ENCODE measurements around the gene UBE2V1. TPM values are rescaled to one million over a fixed set of nuclear protein-coding genes. Genes with fewer than 3 reads are reported as not detected.

Gene UBE2V1
- total RNA-seq, 2 experiments from 2014 or later = 115 to 140 TPM

- Mint-ChIP-seq H3K27me3 (no peaks in the 10 kb centered on the region), H3K27ac (no peak overlapping the region), H3K4me3 (no peak overlapping the region), H3K36me3 (ENCODE audit: low read depth) (peaks cover 20% of the 10 kb centered on the region), H3K4me1 (ENCODE audit: low read depth) (peaks cover 6% of the 10 kb centered on the region), H3K9me3 (no peaks in the 10 kb centered on the region)
- Histone ChIP-seq H3K27ac (ENCODE audit: low read depth in 1 of 2, low read length in 2 of 2) (no peak overlapping the region), H3K27me3 (ENCODE audit: control insufficient read depth in 1 of 2, insufficient read depth in 2 of 2, low read length in 2 of 2) (no peaks in the 10 kb centered on the region), H3K36me3 (ENCODE audit: insufficient read depth, low read length) (peaks cover 17% of the 10 kb centered on the region), H3K4me1 (ENCODE audit: insufficient read depth, low read length) (peaks cover 7% of the 10 kb centered on the region), H3K4me3 (ENCODE audit: low read length) (no peak overlapping the region), H3K9me3 (ENCODE audit: control insufficient read depth in 1 of 2, insufficient read depth in 1 of 2, low read length in 2 of 2) (no peaks in the 10 kb centered on the region)
- no peak for ATAC-seq (ENCODE audit: poor library complexity)
- TF ChIP-seq, protein P1, sequence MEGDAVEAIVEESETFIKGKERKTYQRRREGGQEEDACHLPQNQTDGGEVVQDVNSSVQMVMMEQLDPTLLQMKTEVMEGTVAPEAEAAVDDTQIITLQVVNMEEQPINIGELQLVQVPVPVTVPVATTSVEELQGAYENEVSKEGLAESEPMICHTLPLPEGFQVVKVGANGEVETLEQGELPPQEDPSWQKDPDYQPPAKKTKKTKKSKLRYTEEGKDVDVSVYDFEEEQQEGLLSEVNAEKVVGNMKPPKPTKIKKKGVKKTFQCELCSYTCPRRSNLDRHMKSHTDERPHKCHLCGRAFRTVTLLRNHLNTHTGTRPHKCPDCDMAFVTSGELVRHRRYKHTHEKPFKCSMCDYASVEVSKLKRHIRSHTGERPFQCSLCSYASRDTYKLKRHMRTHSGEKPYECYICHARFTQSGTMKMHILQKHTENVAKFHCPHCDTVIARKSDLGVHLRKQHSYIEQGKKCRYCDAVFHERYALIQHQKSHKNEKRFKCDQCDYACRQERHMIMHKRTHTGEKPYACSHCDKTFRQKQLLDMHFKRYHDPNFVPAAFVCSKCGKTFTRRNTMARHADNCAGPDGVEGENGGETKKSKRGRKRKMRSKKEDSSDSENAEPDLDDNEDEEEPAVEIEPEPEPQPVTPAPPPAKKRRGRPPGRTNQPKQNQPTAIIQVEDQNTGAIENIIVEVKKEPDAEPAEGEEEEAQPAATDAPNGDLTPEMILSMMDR (IDR thresholded peaks at IDR 0.05) = no peak
- intact Hi-C loops (cut with DNase I, micrococcal nuclease) = no loop called here
- ChIA-PET CTCF (no interaction called here), POLR2A (no interaction called here)
- DNase-seq = no peak
Measured at GRCh38 chr20:50077818-50078601, 34.9 kb downstream of the UBE2V1 start.

GRCh38 chr20:50073500-50073899 lies 39.5 kb downstream of the UBE2V1 start:
- no peak for ATAC-seq (ENCODE audit: poor library complexity)

DNA sequence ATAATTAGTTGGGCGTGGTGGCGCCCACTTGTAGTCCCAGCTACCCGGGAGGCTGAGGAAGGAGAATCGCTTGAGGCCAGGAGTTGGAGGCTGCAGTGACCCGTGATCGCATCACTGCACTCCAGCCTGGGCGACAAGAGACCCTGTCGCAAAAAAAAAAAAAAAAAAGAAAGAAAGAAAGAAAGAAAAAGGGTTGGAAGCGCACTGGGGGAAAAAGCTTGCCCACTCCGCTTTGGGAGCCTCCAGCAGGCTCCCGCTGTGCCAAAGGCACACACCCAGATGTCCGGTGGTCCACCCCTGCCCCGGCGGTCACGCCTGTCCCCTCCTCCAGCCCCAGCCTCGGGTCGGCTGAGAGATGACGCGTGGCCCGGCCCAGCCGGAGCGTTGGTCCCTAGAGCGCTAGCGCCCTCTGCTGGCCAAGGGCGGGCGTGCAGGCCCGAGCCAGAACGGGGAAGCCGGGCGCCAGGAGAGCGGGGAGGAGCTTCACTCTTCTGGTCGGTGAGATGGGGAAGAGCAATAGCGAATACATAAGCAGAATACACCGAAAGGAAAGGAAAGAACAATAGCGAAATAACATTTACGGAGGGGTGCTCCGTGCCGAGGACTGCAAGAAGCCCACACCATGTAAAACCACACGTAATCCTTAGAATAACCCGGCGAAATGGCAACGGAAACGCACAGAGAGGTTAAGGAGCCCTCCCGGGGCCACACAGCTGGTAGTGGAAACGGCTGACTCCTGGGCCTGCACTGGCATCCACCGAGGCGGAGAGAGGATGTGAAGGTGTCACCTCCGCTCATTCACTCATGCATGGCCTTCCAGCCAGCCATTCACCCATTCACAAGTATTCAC lies 41.7 kb downstream of the UBE2V1 start:
- no peaks in the 10 kb centered on the region for H3K36me3 Mint-ChIP-seq (ENCODE audit: low read depth)
- ATAC-seq (ENCODE audit: poor library complexity) = peak; percentile 100
- DNase-seq = peak; percentile 71 to 98 (median 91)
- H3K9me3 ChIP-seq (ENCODE audit: control insufficient read depth in 1 of 2, insufficient read depth in 1 of 2, low read length in 2 of 2) = no peaks in the 10 kb centered on the region
- no peaks in the 10 kb centered on the region for H3K9me3 Mint-ChIP-seq
- no peaks in the 10 kb centered on the region for H3K27me3 ChIP-seq (ENCODE audit: control insufficient read depth in 1 of 2, insufficient read depth in 2 of 2, low read length in 2 of 2)
- intact Hi-C loops (cut with DNase I, micrococcal nuclease) = loop anchor here (1.0 to 2.0 kb wide), 3 partner anchors 91 to 98 kb away; no protein-coding TSS in a partner anchor
- H3K27me3 Mint-ChIP-seq = no peaks in the 10 kb centered on the region
- peaks cover 14% of the 10 kb centered on the region for H3K4me1 ChIP-seq (ENCODE audit: insufficient read depth, low read length)
- POLR2A ChIA-PET = interaction anchor here (0.8 to 2.6 kb wide), 7 partner anchors 9 to 98 kb away, joined by 3 to 17 read pairs (median 3); no protein-coding TSS in a partner anchor
- no peaks in the 10 kb centered on the region for H3K36me3 ChIP-seq (ENCODE audit: insufficient read depth, low read length)
- H3K4me3 Mint-ChIP-seq = peak overlapping the region; percentile 60
- TF ChIP-seq, protein P1 (IDR thresholded peaks at IDR 0.05) = peak; percentile 99
- no peak overlapping the region for H3K27ac Mint-ChIP-seq
- peak overlapping the region; percentile 38 for H3K4me3 ChIP-seq (ENCODE audit: low read length)
- CTCF ChIA-PET = interaction anchor here (0.6 to 4.9 kb wide), 32 partner anchors 10 to 226 kb away, joined by 3 to 102 read pairs (median 4); partner anchors contain the start of genes SNAI1 and UBE2V1
- no peak overlapping the region for H3K27ac ChIP-seq (ENCODE audit: low read depth in 1 of 2, low read length in 2 of 2)
- peaks cover 6% of the 10 kb centered on the region for H3K4me1 Mint-ChIP-seq (ENCODE audit: low read depth)

More at GRCh38 chr20:50073500-50073899, 39.5 kb downstream of the UBE2V1 start:
- Mint-ChIP-seq H3K9me3 (no peaks in the 10 kb centered on the region), H3K36me3 (ENCODE audit: low read depth) (no peaks in the 10 kb centered on the region), H3K27ac (no peak overlapping the region), H3K27me3 (no peaks in the 10 kb centered on the region), H3K4me1 (ENCODE audit: low read depth) (peaks cover 11% of the 10 kb centered on the region), H3K4me3 (no peak overlapping the region)
- intact Hi-C loops (cut with DNase I, micrococcal nuclease) = no loop called here
- Histone ChIP-seq H3K4me1 (ENCODE audit: insufficient read depth, low read length) (peaks cover 20% of the 10 kb centered on the region), H3K27me3 (ENCODE audit: control insufficient read depth in 1 of 2, insufficient read depth in 2 of 2, low read length in 2 of 2) (no peaks in the 10 kb centered on the region), H3K36me3 (ENCODE audit: insufficient read depth, low read length) (no peaks in the 10 kb centered on the region), H3K4me3 (ENCODE audit: low read length) (no peak overlapping the region), H3K27ac (ENCODE audit: low read depth in 1 of 2, low read length in 2 of 2) (no peak overlapping the region), H3K9me3 (ENCODE audit: control insufficient read depth in 1 of 2, insufficient read depth in 1 of 2, low read length in 2 of 2) (no peaks in the 10 kb centered on the region)
- no peak for DNase-seq
- POLR2A ChIA-PET = no interaction called here
- TF ChIP-seq, protein P1 (IDR thresholded peaks at IDR 0.05) = no peak
- CTCF ChIA-PET = interaction anchor here (1.6 kb wide), 1 partner anchor 94 kb away, joined by 6 read pairs; no protein-coding TSS in a partner anchor

Measured in CD4-positive, alpha-beta T cell (primary cell).